H1 (cell line): Measurements from ENCODE around the gene PHACTR1. TPM values are rescaled to one million over a fixed set of nuclear protein-coding genes. Genes with fewer than 3 reads are reported as not detected.

ENCODE experiments used
- CTCF ChIA-PET: fragments of 300-600 bp; sonication (Branson Sonifier 250); formaldehyde crosslinking; loops from one replicate; lab custom pipeline; 2021; ENCODE audit not compliant: partially characterized antibody; lab: Charles Lee
- POLR2A ChIA-PET: fragments of 300-600 bp; sonication (Branson Sonifier 250); formaldehyde crosslinking; loops from one replicate; lab custom pipeline; 2021; ENCODE audit warnings: inconsistent platforms; ENCODE audit not compliant: partially characterized antibody; lab: Charles Lee
- DNase-seq, 2 experiments: peaks; one replicate each; pipeline versions ENCODE4 v3.0.0 to v3.0.0-alpha.2; 2010 to 2022; ENCODE audit warnings: low spot score in 2 of 2, low read depth in 1 of 2, mixed read lengths in 1 of 2
- FAIRE-seq: peaks from 2 replicates; lab custom pipeline; 2011; peaks lifted over from hg19 to GRCh38; lab: Jason Lieb, UNC
- H2AFZ ChIP-seq: 2 replicates; pipeline ENCODE4 v1.8.1; 2012; ENCODE audit warnings: low read length, inconsistent platforms
- H2AK5ac ChIP-seq: 2 replicates; pipeline ENCODE4 v1.6.1; 2013; ENCODE audit warnings: low read depth, low read length
- H2BK120ac ChIP-seq: replicated peaks from 2 replicates; pipeline ENCODE3; 2013; ENCODE audit warnings: low read depth, low read length, inconsistent platforms
- H2BK12ac ChIP-seq: 2 replicates; pipeline ENCODE4 v1.6.1; 2013; ENCODE audit warnings: low read depth, low read length
- H2BK15ac ChIP-seq: 2 replicates; pipeline ENCODE4 v1.6.1; 2013; ENCODE audit warnings: low read length
- H2BK20ac ChIP-seq: 2 replicates; pipeline ENCODE4 v1.6.1; 2013; ENCODE audit warnings: low read length
- H2BK5ac ChIP-seq: 2 replicates; pipeline ENCODE4 v1.6.1; 2013; ENCODE audit warnings: low read depth, low read length
- H3K14ac ChIP-seq: 2 replicates; pipeline ENCODE4 v1.6.1; 2013; ENCODE audit warnings: inconsistent platforms; ENCODE audit not compliant: insufficient read length
- H3K18ac ChIP-seq: 2 replicates; pipeline ENCODE4 v1.6.1; 2013; ENCODE audit warnings: low read length; ENCODE audit errors: extremely low read depth
- H3K23ac ChIP-seq: 2 replicates; pipeline ENCODE4 v1.6.1; 2013; ENCODE audit warnings: inconsistent platforms; ENCODE audit not compliant: insufficient read length
- H3K23me2 ChIP-seq: 2 replicates; pipeline ENCODE4 v1.6.1; 2013; ENCODE audit warnings: low read depth, low read length
- H3K27ac ChIP-seq: 2 replicates; pipeline ENCODE4 v1.6.1; 2011; ENCODE audit warnings: low read depth, low read length, inconsistent platforms
- H3K27me3 ChIP-seq, 4 experiments: replicated peaks in 1 of 4; 1 replicate in 1 of 4; 2 replicates in 3 of 4; pipeline versions ENCODE4 v1.6.1 to v1.8.1; 2011 to 2013; ENCODE audit warnings: low read length in 3 of 4, mild to moderate bottlenecking in 3 of 4, inconsistent platforms in 2 of 4, mixed read lengths in 2 of 4, moderate library complexity in 1 of 4; ENCODE audit not compliant: control insufficient read depth in 3 of 4, insufficient read depth in 3 of 4; ENCODE audit errors: extremely low read depth in 1 of 4
- H3K36me3 ChIP-seq, 4 experiments: 2 replicates each; pipeline versions ENCODE4 v1.6.1 to v1.8.1; 2011 to 2013; ENCODE audit warnings: mild to moderate bottlenecking in 4 of 4, low read length in 3 of 4, moderate library complexity in 2 of 4, control low read depth in 1 of 4, inconsistent platforms in 1 of 4; ENCODE audit not compliant: insufficient read depth in 4 of 4, control insufficient read depth in 2 of 4
- H3K4ac ChIP-seq: replicated peaks from 2 replicates; pipeline ENCODE3; 2013; ENCODE audit warnings: low read length, low read depth, mixed read lengths, inconsistent platforms; ENCODE audit not compliant: insufficient read length
- H3K4me1 ChIP-seq, 4 experiments: replicated peaks in 1 of 4; 1 replicate in 1 of 4; 2 replicates in 3 of 4; pipeline versions ENCODE4 v1.6.1 to v1.8.1; 2011 to 2013; ENCODE audit warnings: low read length in 3 of 4, inconsistent platforms in 2 of 4, mixed read lengths in 1 of 4; ENCODE audit not compliant: insufficient read depth in 4 of 4, control insufficient read depth in 3 of 4
- H3K4me2 ChIP-seq, 2 experiments: 2 replicates each; pipeline versions ENCODE4 v1.6.1 to v1.8.1; 2011 to 2013; ENCODE audit warnings: low read depth in 2 of 2, low read length in 2 of 2, control low read depth in 1 of 2, inconsistent platforms in 1 of 2, mild to moderate bottlenecking in 1 of 2; ENCODE audit not compliant: insufficient read depth in 1 of 2
- H3K4me3 ChIP-seq, 4 experiments: fragments of 200-600, 300-600 bp in 1 of 4; sonication (generic), shearing (Covaris generic), sonication (Bioruptor Twin) in 1 of 4; 2 replicates each; pipeline versions ENCODE4 v1.5.1 to v1.8.1; 2011 to 2016; ENCODE audit warnings: low read length in 4 of 4, low read depth in 3 of 4, control low read depth in 2 of 4, inconsistent platforms in 2 of 4, mild to moderate bottlenecking in 2 of 4, mixed read lengths in 1 of 4, moderate library complexity in 1 of 4; ENCODE audit not compliant: insufficient read depth in 2 of 4; ENCODE audit errors: extremely low read depth in 1 of 4
- H3K56ac ChIP-seq: replicated peaks from 2 replicates; pipeline ENCODE3; 2013; ENCODE audit warnings: low read depth, mild to moderate bottlenecking, mixed read lengths, low read length, inconsistent platforms; ENCODE audit not compliant: insufficient read length
- H3K79me1 ChIP-seq: 2 replicates; pipeline ENCODE4 v1.6.1; 2013; ENCODE audit warnings: low read depth, low read length, control low read depth
- H3K79me2 ChIP-seq, 2 experiments: 2 replicates each; pipeline versions ENCODE4 v1.6.1 to v1.8.1; 2012 to 2013; ENCODE audit warnings: low read length in 2 of 2, mild to moderate bottlenecking in 2 of 2, inconsistent platforms in 1 of 2; ENCODE audit not compliant: insufficient read depth in 2 of 2, control insufficient read depth in 1 of 2
- H3K9ac ChIP-seq, 4 experiments: replicated peaks in 1 of 4; 1 replicate in 1 of 4; 2 replicates in 3 of 4; pipeline versions ENCODE4 v1.6.1 to v1.8.1; 2011 to 2013; ENCODE audit warnings: low read depth in 3 of 4, low read length in 3 of 4, control low read depth in 2 of 4, mild to moderate bottlenecking in 2 of 4, moderate library complexity in 2 of 4, inconsistent platforms in 1 of 4; ENCODE audit errors: extremely low read depth in 1 of 4
- H3K9me3 ChIP-seq, 2 experiments: 2 replicates each; pipeline versions ENCODE4 v1.6.1 to v1.8.1; 2012 to 2013; ENCODE audit warnings: mild to moderate bottlenecking in 2 of 2, moderate library complexity in 2 of 2, control low read depth in 1 of 2, inconsistent platforms in 1 of 2, low read depth in 1 of 2, low read length in 1 of 2, mixed read lengths in 1 of 2; ENCODE audit not compliant: insufficient read depth in 2 of 2
- H4K20me1 ChIP-seq, 2 experiments: replicated peaks in 1 of 2; 2 replicates each; pipeline versions ENCODE3 to v1.8.1; 2011 to 2013; ENCODE audit warnings: inconsistent platforms in 2 of 2, low read length in 2 of 2, mild to moderate bottlenecking in 1 of 2; ENCODE audit not compliant: insufficient read depth in 2 of 2, control insufficient read depth in 1 of 2
- H4K5ac ChIP-seq: 2 replicates; pipeline ENCODE4 v1.6.1; 2013; ENCODE audit warnings: low read length, low read depth, mixed read lengths, inconsistent platforms; ENCODE audit not compliant: insufficient read length
- H4K8ac ChIP-seq: 2 replicates; pipeline ENCODE4 v1.8.0; 2013; ENCODE audit warnings: mild to moderate bottlenecking, moderate library complexity, low read length, inconsistent platforms; ENCODE audit not compliant: insufficient read depth; ENCODE audit errors: extremely low read depth
- H4K91ac ChIP-seq: replicated peaks from 2 replicates; pipeline ENCODE3; 2013; ENCODE audit warnings: low read length, mixed read lengths, inconsistent platforms; ENCODE audit not compliant: insufficient read length
- BCL11A ChIP-seq, 2 experiments: IDR thresholded peaks; one replicate each; pipeline ENCODE4 v1.6.1; 2011; ENCODE audit warnings: low read depth in 2 of 2, low read length in 2 of 2, mild to moderate bottlenecking in 2 of 2
- BRCA1 ChIP-seq: IDR thresholded peaks from 2 replicates; pipeline ENCODE4 v1.6.1; 2012; ENCODE audit warnings: low read depth, low read length, improper control_type of control experiment
- CBX8 ChIP-seq: fragments of 300-800, 300-1000 bp; sonication (generic); IDR thresholded peaks from 2 replicates; pipeline ENCODE4 v1.7.1; 2016; ENCODE audit warnings: low read depth, low read length, borderline replicate concordance
- GABPA ChIP-seq: IDR thresholded peaks from 2 replicates; pipeline ENCODE4 v1.6.1; 2011; ENCODE audit warnings: mild to moderate bottlenecking, low read length, moderate library complexity, borderline replicate concordance; ENCODE audit not compliant: insufficient read depth
- GTF2F1 ChIP-seq: IDR thresholded peaks from 2 replicates; pipeline ENCODE4 v1.6.1; 2012; ENCODE audit warnings: low read depth, low read length, improper control_type of control experiment, borderline replicate concordance
- HDAC2 ChIP-seq, 2 experiments: fragments of 300-600 bp in 1 of 2; sonication (generic) in 1 of 2; IDR thresholded peaks; 2 replicates each; pipeline ENCODE4 v1.6.1; 2011 to 2012; ENCODE audit warnings: low read depth in 2 of 2, low read length in 2 of 2, mild to moderate bottlenecking in 2 of 2, moderate library complexity in 2 of 2, borderline replicate concordance in 1 of 2, inconsistent platforms in 1 of 2
- KDM1A ChIP-seq: fragments of 200-600, 300-600 bp; sonication (generic); IDR thresholded peaks from 2 replicates; pipeline ENCODE4 v1.7.1; 2016; ENCODE audit warnings: mild to moderate bottlenecking, low read length, borderline replicate concordance
- RAD21 ChIP-seq, 2 experiments: IDR thresholded peaks in 1 of 2; conservative IDR thresholded peaks in 1 of 2; 2 replicates each; pipeline ENCODE4 v1.6.1; 2011; ENCODE audit warnings: low read depth in 2 of 2, low read length in 2 of 2, improper control_type of control experiment in 1 of 2, inconsistent platforms in 1 of 2, mild to moderate bottlenecking in 1 of 2, moderate library complexity in 1 of 2
- RXRA ChIP-seq: IDR thresholded peaks from 2 replicates; pipeline ENCODE4 v1.6.1; 2011; ENCODE audit warnings: low read depth, mild to moderate bottlenecking, low read length, moderate library complexity; ENCODE audit not compliant: insufficient read depth
- SIRT6 ChIP-seq: IDR thresholded peaks from one replicate; pipeline ENCODE4 v1.7.1; 2012; ENCODE audit warnings: low read length, inconsistent platforms
- SIX5 ChIP-seq: IDR thresholded peaks from 2 replicates; pipeline ENCODE4 v1.6.1; 2011; ENCODE audit warnings: mild to moderate bottlenecking, low read depth, low read length
- SP4 ChIP-seq: IDR thresholded peaks from 2 replicates; pipeline ENCODE4 v1.6.1; 2012; ENCODE audit warnings: low read length, inconsistent platforms
- ZNF274 ChIP-seq: IDR thresholded peaks from 2 replicates; pipeline ENCODE4 v1.7.0; 2012; ENCODE audit warnings: low read length, borderline replicate concordance; ENCODE audit errors: extremely low read depth
- WGBS, 2 experiments: shearing (Covaris generic) in 1 of 2; methylation state at CpG; one replicate each; pipeline versions ENCODE4 v1.1.6 to v1.1.7; 2013 to 2015; ENCODE audit warnings: low lambda C conversion rate in 2 of 2, mixed read lengths in 2 of 2, inconsistent platforms in 1 of 2, low coverage in 1 of 2, missing lambda C conversion rate in 1 of 2; ENCODE audit not compliant: insufficient replicate concordance in 2 of 2, insufficient coverage in 1 of 2, insufficient read length in 1 of 2; ENCODE audit errors: extremely low coverage in 1 of 2, missing lambda C conversion rate in 1 of 2; 5-methylcytosine and 5-hydroxymethylcytosine counted together
- polyA plus RNA-seq, 7 experiments: library from polyadenylated mRNA; depleted of rRNA in 3 of 7; stranded (reverse) in 5 of 7; unstranded in 2 of 7; fragments of >200 nt in 5 of 7; fragments of 200-250 nt in 2 of 7; gene quantifications; 1 replicate in 5 of 7; 2 replicates in 1 of 7; 4 replicates in 1 of 7; pipeline versions ENCODE4 v1.2.1 to v1.2.3, GENCODE V29; 2011 to 2013; ENCODE audit warnings: missing spikeins in 2 of 7, mixed read lengths in 2 of 7
- total RNA-seq: library from RNA; stranded (reverse); fragmentation: NEBNext Ultra II Directional; extraction: Animal tissue kit (Norgen Biotek cat#: 25700); gene quantifications from 2 replicates; pipeline ENCODE4 v1.2.1, GENCODE V29; 2021

Gene PHACTR1
- total and polyA plus RNA-seq, 2 of the 8 experiments (the other 6 are each of a cell fraction or from before 2014, with no cell fraction given) = 3.9 to 17.1 TPM

- Histone ChIP-seq H3K79me2 (no peaks in the 10 kb centered on the region), H3K9ac (no peak overlapping the region), H4K5ac (no peak overlapping the region), H3K79me1 (no peaks in the 10 kb centered on the region), H3K4me2 (no peak overlapping the region), H3K36me3 (no peaks in the 10 kb centered on the region), H3K18ac (no peak overlapping the region), H3K27me3 (no peaks in the 10 kb centered on the region), H2BK12ac (no peak overlapping the region), H3K27ac (no peak overlapping the region), H3K56ac (no peak overlapping the region), H3K4ac (no peak overlapping the region), H4K91ac (no peak overlapping the region), H3K23ac (no peak overlapping the region), H3K23me2 (no peaks in the 10 kb centered on the region), H2AK5ac (no peak overlapping the region), H3K4me1 (no peaks in the 10 kb centered on the region), H3K9me3 (no peaks in the 10 kb centered on the region), H4K8ac (no peak overlapping the region), H2BK120ac (no peak overlapping the region), H3K14ac (no peak overlapping the region), H2BK15ac (no peak overlapping the region), H2BK5ac (no peak overlapping the region), H2BK20ac (no peak overlapping the region), H4K20me1 (no peaks in the 10 kb centered on the region)
- FAIRE-seq (no peak), DNase-seq (no peak)
- CTCF ChIA-PET = interaction anchor here (1.3 to 1.6 kb wide), 2 partner anchors 7 to 11 kb away, joined by 3 read pairs; no protein-coding TSS in a partner anchor
- POLR2A ChIA-PET = no interaction called here
- no peak for TF ChIP-seq GTF2F1
- TF ChIP-seq CBX8 = no peak
- TF ChIP-seq RAD21 (IDR thresholded peaks at IDR 0.05 in 1 of 2, conservative IDR thresholded peaks at IDR 0.05 in 1 of 2; ENCODE audit: low read depth in 2 of 2, low read length in 2 of 2) = no peak
- TF ChIP-seq BRCA1 = no peak
- no peak for TF ChIP-seq SIRT6
- TF ChIP-seq SP4 = no peak
- TF ChIP-seq BCL11A (IDR thresholded peaks at IDR 0.05; ENCODE audit: low read depth in 2 of 2, low read length in 2 of 2) = no peak
- TF ChIP-seq SIX5 = no peak
- no peak for TF ChIP-seq RXRA
- TF ChIP-seq HDAC2 (IDR thresholded peaks at IDR 0.05; ENCODE audit: borderline replicate concordance in 1 of 2, low read depth in 2 of 2, low read length in 2 of 2) = no peak
- no peak for TF ChIP-seq ZNF274
- no peak for TF ChIP-seq GABPA
- TF ChIP-seq KDM1A = no peak
- TF ChIP-seq, all 59 proteins: peak for 0
- H2AFZ ChIP-seq = no peak overlapping the region
- no peak overlapping the region for H3K4me3 ChIP-seq
- WGBS, 2 experiments = 83% methylated on average over 9 of the region's 9 CpGs; no CpG with 5 or more reads in 1 of the 2 experiments
Measured at GRCh38 chr6:12717356-12717755, 789 bp downstream of the PHACTR1 start.
